HG03575 (cell line): ENCODE measurements around the gene MYO18A.

ENCODE experiments used
- ATAC-seq: cut with Tn5 transposase; IDR thresholded peaks from one replicate; pipeline ENCODE4 v1.9.1; 2021; ENCODE audit not compliant: unreplicated experiment, insufficient number of reproducible peaks, low FRiP score; ENCODE audit errors: extremely low read depth

The MYO18A gene

DNA sequence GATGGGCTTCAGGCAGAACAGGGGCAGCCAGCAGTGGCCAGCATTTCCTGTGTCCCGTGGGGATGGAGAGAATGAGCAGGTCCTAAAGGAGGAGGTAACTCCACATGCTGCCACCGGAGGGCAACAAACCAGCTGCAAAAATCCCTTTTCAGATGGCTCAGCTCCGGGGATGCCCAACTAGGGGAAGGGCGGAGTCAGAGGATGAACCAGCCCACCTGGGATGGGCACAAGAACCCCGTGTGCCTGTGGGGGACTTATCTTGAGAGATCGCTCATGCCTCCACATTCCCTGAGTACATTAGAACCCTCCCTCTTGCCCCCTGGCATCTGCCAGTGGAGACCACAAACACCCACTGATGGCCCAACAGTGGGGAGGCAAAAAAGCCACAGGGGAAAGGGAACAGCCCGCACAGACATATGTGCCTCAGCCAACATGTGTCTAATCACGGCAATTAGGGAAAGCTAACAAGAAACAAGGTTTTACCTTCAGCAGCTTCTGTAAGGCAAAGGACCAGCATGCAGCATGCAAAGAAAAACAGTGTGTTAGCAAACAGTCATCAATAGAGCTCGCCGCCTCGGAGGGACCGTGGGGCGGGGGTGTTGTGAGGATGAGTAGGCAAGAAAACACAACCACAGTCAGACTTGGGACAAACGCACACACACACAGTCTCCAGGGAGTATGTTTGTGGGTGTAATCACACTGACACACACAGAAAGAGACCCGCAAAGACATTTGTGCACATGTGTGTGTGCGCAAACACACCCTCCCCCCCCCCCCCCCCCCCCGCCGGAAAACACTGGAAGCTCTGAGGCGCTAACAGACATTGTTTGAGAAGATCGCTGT lies 64.0 kb downstream of the MYO18A start:
- no peak for ATAC-seq

DNA sequence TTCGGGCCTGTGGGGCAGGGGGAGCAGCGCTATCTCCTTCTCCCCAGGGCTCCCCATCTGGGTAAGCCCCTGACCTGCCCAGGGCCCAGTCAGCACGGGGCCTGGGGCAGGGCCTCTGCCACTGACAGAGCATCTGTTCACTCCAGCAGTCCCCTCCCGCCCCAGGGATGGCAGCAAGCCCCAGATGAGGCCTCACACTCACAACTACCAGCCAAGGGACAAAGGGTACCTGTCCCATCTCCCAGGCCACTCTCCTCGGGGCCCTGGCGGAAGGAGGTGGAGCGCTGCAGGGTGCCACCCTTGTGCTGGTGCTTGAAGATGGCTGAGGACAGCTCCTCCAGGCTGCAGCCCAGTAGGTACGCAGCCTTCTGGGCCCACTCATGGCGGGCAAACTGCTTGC lies 64.8 kb downstream of the MYO18A start:
- no peak for ATAC-seq

DNA sequence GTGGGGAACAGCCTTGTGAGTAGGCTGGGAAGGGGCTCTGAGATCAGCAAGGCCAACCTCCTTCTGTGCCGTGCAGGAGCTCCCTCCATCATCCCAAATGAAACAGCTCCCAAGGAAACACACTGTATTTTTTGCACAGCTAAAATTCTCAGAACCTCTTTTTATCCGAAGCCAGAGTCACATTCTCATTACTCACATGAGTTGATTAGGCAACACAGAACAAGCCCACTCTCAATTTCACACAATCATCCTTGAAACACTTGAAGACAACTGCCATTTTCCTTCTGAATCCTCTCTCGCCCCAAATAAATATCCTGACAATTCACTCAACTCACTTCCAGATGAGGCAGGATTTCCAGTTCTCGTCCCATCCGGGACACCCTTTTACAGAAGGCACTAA lies 66.1 kb downstream of the MYO18A start:
- no peak for ATAC-seq

DNA sequence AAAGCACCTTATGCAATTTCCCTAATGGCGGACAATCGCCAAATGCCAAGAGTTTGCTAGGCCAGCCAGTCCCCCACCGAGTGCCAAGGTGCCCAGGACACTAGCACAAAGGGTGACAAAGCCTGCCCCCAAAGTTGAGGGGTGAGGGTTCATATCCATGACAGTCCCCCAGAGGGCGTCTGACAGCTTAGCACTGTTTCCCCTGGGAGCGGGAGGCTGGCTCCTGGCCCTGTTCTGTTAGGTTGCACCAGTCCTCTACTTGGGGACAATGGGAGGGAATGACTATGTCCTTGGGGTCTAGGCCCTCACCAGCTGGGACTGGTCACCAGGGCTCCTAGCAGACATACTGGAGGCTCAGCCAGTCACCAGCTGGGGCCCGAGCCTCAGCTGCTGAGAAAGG lies 66.9 kb downstream of the MYO18A start:
- no peak for ATAC-seq

DNA sequence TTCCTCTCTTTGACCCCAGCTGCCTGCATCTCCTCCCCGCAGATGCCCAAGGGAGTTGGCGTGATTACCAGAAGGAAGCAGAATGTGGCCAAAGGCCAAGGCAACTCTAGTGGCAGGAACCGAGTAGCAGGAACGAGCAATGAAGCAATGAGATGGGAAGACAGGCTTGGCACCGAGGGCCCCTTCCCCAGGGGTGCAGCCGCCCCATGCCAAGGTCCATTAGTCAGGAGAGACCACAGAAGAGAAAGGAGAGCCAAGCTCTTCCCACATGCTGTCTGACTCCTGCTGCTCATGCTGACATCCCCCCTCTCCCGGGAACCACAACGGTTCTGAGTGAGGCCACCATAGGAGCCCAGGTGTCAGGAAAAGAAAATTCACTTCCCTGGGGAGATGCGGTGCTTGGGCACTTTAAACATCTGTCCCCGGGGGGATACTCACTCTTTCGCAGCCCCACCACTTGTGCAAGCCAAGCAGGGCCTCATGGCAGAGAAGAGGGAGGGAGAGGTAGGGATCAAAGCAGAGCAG lies 67.4 kb downstream of the MYO18A start:
- no peak for ATAC-seq

DNA sequence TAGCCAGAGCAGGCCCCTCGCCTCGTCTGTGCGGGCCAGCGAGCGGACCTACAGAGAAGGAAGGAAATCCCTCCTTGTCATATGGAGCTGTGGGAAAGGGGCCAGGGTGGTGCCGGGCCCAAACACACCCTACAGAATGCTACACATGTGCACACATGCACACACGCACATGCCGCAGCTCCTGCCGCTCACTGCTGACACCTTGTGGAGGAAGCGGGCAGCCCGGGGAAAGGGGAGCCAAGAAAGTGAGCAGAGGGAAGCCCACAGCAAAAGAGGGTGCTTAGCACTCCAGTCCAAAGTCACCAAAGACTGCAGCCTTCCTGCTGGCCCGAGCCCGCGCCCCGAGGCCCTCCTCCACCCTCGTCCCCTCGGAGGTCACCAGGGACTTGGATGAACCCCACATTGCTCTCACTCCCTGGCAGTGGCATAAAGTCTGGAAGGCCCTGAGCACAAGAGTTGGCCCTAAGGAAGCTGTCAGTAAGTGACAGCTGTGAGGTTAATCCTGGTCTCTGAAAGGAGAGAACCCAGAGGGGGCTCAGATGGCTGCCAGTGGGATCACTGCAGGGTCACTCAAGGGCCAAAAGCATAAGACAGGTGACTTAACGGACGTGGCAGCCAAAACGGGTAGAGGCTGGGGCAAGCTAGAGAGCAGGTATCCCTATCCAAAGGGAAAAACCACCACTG lies 68.2 kb downstream of the MYO18A start:
- no peak for ATAC-seq

DNA sequence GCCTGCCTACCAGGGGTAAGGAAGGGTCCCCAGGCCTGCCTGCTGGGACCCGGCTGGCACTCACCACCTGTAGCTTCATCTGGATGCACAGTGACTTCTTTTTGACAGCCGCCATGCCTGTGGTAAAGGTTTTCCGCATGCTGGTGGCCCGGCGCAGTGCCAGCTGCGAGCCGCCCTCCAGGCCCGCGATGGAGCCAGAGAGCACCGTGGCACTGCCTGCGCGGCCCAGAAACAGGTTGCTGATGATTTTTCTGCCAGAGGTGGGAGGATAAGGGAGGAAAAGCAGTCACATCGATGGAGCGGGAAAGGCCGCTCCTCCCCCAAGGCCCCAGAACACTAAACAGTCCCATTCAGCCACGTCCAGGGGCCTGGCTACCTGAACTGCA lies 69.8 kb downstream of the MYO18A start:
- ATAC-seq = no peak

DNA sequence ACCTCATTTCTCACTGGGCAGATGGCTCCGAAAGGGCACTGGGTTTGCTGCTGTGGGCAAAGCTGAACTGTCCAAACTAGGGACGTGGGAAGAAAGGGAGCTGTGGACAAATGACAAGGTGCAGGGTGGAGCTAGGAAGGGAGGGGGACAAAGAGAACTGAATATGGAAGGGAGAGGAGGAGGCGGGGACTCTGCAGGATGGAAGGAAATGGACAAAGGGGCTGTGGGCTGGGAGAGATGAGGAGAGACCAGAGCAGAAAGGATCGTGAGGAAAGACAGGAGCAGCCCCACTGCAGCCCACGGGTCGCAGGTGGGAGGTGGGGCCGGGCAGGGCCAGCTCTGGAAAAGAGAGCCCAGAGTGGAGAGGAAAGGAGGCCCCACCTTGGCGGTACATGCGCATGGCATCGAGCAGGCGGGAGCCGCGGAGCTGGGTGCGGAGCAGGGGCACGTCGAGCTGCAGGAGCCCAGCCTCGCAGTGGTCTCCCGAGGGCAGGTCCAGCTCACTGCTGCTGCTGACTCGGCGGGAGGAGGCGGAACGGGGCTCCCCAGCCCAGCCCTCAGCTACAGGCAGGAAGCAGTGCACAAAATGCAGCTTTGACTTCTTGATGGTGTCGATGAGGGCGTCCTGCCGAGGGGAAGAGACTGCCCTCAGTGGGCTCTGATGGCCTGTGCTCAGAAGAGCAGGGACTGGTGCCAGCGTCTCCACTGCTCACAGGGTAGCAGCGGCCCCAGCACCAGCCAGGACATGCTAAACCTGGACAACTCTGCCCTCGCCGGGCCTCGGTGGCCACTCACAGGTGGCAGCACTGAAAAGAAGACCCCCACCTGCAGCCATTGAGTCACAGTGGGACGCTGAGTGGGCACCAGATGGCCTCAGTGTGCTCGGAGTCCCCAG lies 70.5 kb downstream of the MYO18A start:
- no peak for ATAC-seq

DNA sequence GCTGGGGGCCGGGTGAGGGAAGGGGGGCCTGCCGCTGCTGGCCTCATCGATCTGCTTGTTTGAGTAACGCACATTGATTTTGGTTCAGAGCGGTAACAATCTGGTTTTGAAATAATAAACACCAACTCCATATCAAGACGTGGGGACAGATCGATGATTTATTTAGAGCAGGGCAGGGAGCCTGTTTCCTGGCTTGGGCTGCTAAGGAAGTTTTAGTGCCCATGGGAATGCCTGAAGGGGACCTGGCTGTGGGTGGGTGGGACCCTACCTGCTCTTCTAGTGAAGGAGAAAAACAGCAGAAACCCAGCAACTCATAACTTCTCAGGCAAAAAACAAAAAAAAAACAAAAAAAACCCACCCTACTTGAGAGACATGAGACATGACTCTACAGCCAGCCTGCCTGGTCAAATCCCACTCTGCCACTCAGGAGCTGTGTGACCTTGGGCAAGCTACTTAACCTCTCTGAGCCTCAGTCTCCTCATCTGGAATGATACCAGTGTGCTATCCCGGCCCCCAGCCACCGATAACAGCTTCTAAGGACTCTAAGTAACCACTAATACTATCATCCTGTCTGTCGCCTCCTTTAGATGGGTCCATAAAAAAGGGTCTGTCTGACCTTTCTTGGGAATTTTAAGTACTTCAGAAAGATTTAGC lies 71.2 kb downstream of the MYO18A start:
- ATAC-seq = no peak

DNA sequence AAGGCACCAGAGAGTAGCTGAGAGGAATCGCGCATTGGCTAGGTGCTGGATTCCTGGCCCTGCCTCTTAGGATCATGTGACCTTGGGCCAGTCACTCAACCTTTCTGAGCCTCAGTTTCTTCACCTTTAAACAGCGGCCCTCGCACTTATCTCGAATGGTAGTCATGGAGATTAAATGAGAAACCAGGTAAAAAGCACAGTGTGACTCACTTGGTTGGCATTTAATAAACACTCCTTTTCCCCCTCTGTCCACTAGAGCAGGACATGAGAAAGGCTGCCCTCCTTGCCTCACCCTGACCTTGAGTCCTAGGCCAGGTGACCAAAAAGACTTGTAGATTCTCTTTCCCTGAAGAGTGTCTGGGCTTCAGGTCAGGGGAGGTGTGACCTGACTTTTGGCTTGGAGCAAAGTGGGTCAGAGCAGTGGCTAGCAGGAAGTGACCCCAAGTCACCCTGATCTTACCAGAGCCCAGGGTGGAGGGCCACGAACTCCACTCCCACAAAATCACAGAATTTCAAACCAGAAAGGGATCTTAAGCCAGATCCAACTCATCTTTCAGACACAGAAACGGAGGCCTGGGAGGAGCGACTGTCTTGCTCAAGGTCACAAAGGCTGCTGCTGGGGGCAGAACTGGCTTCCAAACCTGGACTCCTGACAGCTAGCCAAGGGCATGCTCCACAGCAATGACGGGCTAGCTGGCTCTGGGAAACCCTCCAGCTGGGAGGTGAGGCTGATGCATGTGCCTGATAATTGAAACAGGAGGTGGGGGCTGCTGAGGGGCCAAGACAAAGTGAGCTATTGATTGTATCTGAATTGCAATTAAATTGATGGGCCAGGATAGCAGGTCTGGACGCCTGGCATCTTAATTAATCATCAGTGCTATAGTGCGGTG lies 72.0 kb downstream of the MYO18A start:
- no peak for ATAC-seq

DNA sequence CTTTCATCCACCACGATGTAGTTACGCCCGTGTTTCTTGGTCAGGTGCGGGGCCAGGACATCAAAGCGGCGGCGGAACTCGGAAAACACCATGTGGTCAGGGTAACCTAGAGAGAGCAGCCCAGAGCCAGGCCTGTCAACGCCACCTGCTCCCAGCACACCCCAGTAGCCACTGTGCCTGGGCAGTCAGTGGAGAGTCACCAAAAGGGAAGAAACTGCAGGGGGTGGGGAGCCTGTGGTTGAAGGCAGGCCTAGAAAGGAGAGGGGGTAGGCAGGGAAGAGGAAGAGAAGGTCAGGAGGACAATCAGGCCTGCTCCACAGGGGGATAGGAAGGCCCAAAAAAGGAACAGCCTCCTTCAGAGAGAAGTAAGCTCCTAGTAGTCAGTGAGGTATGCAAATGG lies 73.1 kb downstream of the MYO18A start:
- no peak for ATAC-seq

DNA sequence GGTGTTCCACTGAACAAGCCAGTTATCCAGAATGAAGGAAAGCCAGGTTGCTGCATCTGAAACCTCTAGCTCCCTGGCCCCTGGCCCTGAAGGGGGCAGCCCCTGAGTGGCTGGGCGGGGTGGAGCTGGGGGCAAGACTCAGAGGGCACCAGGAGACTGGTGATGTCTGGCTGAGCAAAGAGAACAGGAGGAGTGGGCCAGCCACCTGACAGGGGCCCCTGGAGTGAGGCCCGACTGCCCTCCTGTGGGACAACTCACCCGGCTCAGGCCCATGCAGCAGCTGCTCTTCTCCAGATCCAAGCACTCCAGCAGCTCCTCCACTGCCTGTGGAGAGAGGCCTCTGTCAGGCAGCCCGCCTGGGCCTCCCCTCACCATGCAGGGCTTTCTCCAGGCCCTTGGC lies 76.9 kb downstream of the MYO18A start:
- ATAC-seq = no peak

DNA sequence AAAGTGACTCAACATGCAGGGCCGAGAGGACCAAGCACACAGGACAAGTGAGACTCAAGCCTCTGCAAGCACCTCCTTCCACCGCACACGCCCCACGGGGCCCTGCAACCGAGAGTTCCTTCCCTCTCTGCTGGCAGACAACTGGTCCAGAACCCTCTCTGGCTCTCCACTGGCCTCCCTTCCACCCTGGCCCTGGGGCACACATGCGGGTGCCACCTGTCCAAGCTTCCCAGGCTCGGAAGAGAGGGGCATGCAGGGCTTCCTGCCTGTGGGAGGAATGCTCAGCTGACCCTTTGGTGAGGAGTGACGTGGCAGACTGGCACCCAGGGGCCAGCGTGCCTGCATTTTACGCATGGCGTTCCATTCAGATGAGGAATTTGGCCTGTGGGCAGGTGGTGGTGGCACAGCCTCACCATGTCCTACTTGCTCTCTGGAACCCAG lies 77.4 kb downstream of the MYO18A start:
- ATAC-seq = no peak

DNA sequence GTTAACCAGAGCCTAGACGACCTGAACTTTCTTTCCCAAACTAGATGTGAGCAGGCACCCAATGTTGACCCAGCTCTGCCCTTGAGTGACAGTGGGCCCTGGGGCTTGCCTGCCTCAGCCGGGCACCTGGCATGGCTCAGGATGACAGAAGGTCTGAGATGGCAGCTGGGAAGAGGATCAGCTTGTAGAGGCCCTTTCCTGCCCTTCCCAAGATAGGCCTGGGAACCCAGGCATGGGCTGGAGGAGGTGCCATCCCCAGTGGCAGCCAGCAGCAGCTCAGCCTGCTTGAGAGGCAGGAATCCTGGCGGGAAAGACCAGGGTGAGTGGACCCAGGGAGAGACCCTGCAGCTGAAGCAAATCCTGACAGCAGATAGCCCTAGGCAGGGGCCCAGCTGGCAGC lies 78.2 kb downstream of the MYO18A start:
- ATAC-seq = no peak

DNA sequence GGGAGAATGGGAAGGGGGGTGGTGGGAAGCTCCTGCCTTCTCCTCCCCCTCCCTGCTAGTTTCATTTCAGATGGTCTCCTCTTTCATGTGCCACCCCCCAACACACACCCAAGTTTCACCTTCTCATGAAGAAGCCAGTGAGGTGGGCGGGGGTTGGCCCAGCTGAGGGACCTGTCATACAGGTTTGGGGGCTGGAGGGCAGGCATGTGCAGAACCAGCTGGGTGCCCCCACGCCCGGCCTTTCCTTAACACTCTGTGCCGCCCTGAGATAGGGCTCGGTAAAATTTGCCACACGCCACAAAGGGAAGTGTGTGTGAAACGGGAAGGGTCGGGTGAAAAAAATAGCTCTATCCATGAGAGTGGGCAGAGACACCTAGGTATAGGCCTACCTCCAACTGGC lies 79.9 kb downstream of the MYO18A start:
- no peak for ATAC-seq

DNA sequence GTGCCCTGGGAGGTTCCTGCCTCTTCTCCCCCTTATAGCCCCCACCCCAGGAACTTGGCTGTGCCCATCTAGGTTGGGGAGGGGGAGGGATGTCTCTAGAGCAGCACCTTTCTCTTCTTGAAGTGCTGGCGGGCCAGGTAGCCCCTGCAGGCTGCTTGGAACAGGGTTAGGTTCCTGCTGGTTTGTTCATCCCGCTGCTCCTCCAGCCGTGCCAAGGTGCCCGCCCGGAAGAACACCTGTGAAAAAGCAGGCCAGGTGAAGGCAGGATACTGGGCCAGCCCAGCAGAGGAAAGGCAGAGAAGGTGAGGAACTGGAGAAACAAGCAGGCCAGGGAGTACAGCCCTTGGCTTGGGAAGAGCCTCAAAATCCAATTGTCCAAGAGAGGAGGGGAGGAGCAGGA lies 80.7 kb downstream of the MYO18A start:
- ATAC-seq = no peak

DNA sequence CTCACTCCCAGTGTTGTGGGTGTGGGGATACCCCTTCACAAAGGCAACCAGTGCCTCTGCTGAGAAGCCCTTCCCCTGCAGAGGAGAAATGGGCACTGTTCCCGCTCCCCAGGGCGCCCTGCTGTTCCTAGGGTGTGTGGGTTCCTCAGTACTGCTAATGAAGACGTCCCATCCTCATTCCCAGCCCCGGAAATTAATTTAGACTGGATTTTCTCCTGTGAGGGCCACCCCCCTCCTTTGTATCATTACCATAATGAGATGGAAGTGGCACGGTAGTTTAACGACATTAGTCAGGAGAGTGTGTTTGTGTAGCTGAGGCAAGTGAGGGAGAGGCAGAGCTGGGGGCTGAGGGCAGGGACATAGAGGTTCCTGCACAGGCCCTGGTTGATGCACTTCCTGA lies 84.1 kb downstream of the MYO18A start:
- ATAC-seq = no peak

DNA sequence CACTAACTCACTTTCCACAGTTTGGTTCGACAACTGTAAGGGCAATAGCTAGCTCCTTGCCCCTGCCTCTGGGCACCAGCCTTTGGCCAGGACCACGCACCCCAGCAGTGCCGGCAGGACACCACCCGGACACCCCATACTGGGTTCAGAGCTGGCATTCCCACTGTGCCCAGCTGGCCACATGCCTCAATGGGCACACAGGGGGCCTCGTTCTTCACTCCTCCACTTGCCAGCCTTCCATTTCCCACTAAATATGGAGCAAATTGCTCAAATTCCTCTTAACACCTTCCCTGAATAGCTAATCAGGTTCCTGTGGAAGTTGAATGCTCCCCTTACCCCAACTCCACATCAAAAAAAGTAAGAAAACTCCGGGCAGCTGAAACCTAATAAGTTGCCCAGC lies 84.8 kb downstream of the MYO18A start:
- no peak for ATAC-seq
